K562 (cell line): ENCODE results near the gene USP15. TPM values are rescaled to one million over a fixed set of nuclear protein-coding genes. Genes with fewer than 3 reads are reported as not detected.

Source experiments
- AFF4 ChIP-seq: sonication (generic); formaldehyde crosslinking; IDR thresholded peaks from 2 replicates; pipeline ENCODE4 v1.8.0; 2023; ENCODE audit warnings: mild to moderate bottlenecking, missing genetic modification reagents
- ARHGAP35 ChIP-seq: fragments of 450-650 bp; IDR thresholded peaks from 2 replicates; pipeline ENCODE4 v1.6.1; 2018; ENCODE audit not compliant: partially characterized antibody
- ATF7 ChIP-seq: fragments of 450-650 bp; IDR thresholded peaks from 2 replicates; pipeline ENCODE4 v1.7.1; 2014; ENCODE audit warnings: mild to moderate bottlenecking, moderate library complexity
- ELF1 ChIP-seq: fragments of 200-800 bp; sonication (Bioruptor generic); IDR thresholded peaks from 2 replicates; pipeline ENCODE4 v1.6.1; 2016; ENCODE audit warnings: missing genetic modification characterization, missing compliant biosample characterization
- ELK1 ChIP-seq: sonication (generic); formaldehyde crosslinking; IDR thresholded peaks from 2 replicates; pipeline ENCODE4 v1.8.1; 2022; ENCODE audit warnings: missing genetic modification reagents
- ELK3 ChIP-seq: fragments of 450-650 bp; formaldehyde crosslinking; IDR thresholded peaks from 2 replicates; pipeline ENCODE4 v1.4.0; 2020; ENCODE audit warnings: mild to moderate bottlenecking
- ERF ChIP-seq: fragments of 450-650 bp; formaldehyde crosslinking; IDR thresholded peaks from 2 replicates; pipeline ENCODE4 v1.4.0; 2020; ENCODE audit warnings: mild to moderate bottlenecking, mixed read lengths
- FOXM1 ChIP-seq, 2 experiments: fragments of 450-650 bp in 1 of 2; sonication (generic) in 1 of 2; formaldehyde crosslinking in 1 of 2; IDR thresholded peaks; 2 replicates each; pipeline versions ENCODE4 v1.6.1 to v1.9.0; 2017 to 2022; ENCODE audit warnings: low read depth in 2 of 2, mild to moderate bottlenecking in 2 of 2, missing genetic modification reagents in 1 of 2, moderate library complexity in 1 of 2
- HDAC1 ChIP-seq, 2 experiments: fragments of 450-650 bp; IDR thresholded peaks; 2 replicates each; pipeline ENCODE4 v1.6.1; 2016 to 2017; ENCODE audit warnings: inconsistent platforms in 1 of 2, mild to moderate bottlenecking in 1 of 2, moderate library complexity in 1 of 2
- NCOA1 ChIP-seq: fragments of 450-650 bp; IDR thresholded peaks from 2 replicates; pipeline ENCODE4 v1.6.1; 2016; ENCODE audit warnings: low read depth
- NFRKB ChIP-seq: fragments of 450-650 bp; IDR thresholded peaks from 2 replicates; pipeline ENCODE4 v1.6.1; 2016; ENCODE audit warnings: low read depth
- PKNOX1 ChIP-seq: fragments of 450-650 bp; IDR thresholded peaks from 2 replicates; pipeline ENCODE4 v1.6.1; 2016
- RFX5 ChIP-seq: IDR thresholded peaks from 2 replicates; pipeline ENCODE4 v1.6.1; 2011; ENCODE audit warnings: low read depth, mild to moderate bottlenecking, improper control_type of control experiment, low read length
- SREBF2 ChIP-seq: sonication (generic); formaldehyde crosslinking; IDR thresholded peaks from 2 replicates; pipeline ENCODE4 v1.4.0; 2020; ENCODE audit warnings: mild to moderate bottlenecking, missing genetic modification reagents
- TOE1 ChIP-seq, 2 experiments: fragments of 450-650 bp in 1 of 2; sonication (generic) in 1 of 2; formaldehyde crosslinking in 1 of 2; IDR thresholded peaks; 2 replicates each; pipeline versions ENCODE4 v1.7.1 to v1.8.0; 2016 to 2022; ENCODE audit warnings: borderline replicate concordance in 2 of 2, mild to moderate bottlenecking in 2 of 2, antibody characterized with exemption in 1 of 2, inconsistent platforms in 1 of 2, low read depth in 1 of 2, missing genetic modification reagents in 1 of 2, moderate library complexity in 1 of 2
- VEZF1 ChIP-seq: fragments of 200-800 bp; sonication (Bioruptor generic); IDR thresholded peaks from 2 replicates; pipeline ENCODE4 v1.6.1; 2017; ENCODE audit warnings: missing genetic modification characterization, missing compliant biosample characterization
- ZNF239 ChIP-seq: fragments of 250-450 bp; sonication (Bioruptor Pico); IDR thresholded peaks from 2 replicates; pipeline ENCODE4 v1.4.0; 2020; ENCODE audit warnings: mild to moderate bottlenecking
- ZNF282 ChIP-seq: sonication (generic); formaldehyde crosslinking; IDR thresholded peaks from 2 replicates; pipeline ENCODE4 v1.8.1; 2023; ENCODE audit warnings: missing genetic modification reagents
- polyA plus RNA-seq, 8 experiments: library from polyadenylated mRNA; depleted of rRNA in 4 of 8; stranded (reverse) in 5 of 8; unstranded in 3 of 8; fragments of >200 nt; fragmentation: Nextera tagmentation in 2 of 8; fragmentation: Illumina TruSeq in 1 of 8; extraction: Ambion mirVana in 2 of 8; extraction: Trizol in 1 of 8; gene quantifications; 2 replicates each; pipeline versions ENCODE4 v1.2.1 to v1.2.3, GENCODE V29; 2011 to 2014; ENCODE audit warnings: inconsistent platforms in 1 of 8, missing spikeins in 1 of 8
- total RNA-seq, 7 experiments: library from RNA; depleted of rRNA in 6 of 7; stranded (reverse); fragments of >200 nt in 6 of 7; fragmentation: Illumina TruSeq in 2 of 7; extraction: Trizol in 2 of 7; gene quantifications; 2 replicates each; pipeline versions ENCODE4 v1.2.1 to v1.2.3, GENCODE V29; 2011 to 2021; ENCODE audit warnings: low replicate concordance in 1 of 7

Gene USP15
- total and polyA plus RNA-seq, 9 of the 15 experiments (the other 6 are each of a cell fraction or from before 2014, with no cell fraction given): 140 to 272 (median 182) TPM

GRCh38 chr12:62232143-62232729, 28.0 kb upstream of the USP15 start (continued):
- TF ChIP-seq AFF4 (CRISPR knock-in tag) (no peak), ELK1 (no peak), ELK3 (CRISPR knock-in tag) (no peak), PKNOX1 (peak; percentile 85), NFRKB (0 out of 2 replicates have a peak, but pooled peaks have one; percentile 28), RFX5 (no peak), HDAC1 (IDR thresholded peaks at IDR 0.05) (peak in 1 of 2 experiments; percentile 76; a peak in 2 of 4 replicates), ATF7 (peak; percentile 32; the same call in 1 of the 2 replicates), ZNF282 (CRISPR knock-in tag) (no peak), ZNF239 (CRISPR knock-in tag) (no peak), ERF (CRISPR knock-in tag) (no peak), SREBF2 (CRISPR knock-in tag) (no peak), FOXM1 (IDR thresholded peaks at IDR 0.05; ENCODE audit: low read depth) (peak; percentile 82), FOXM1 (CRISPR knock-in tag; IDR thresholded peaks at IDR 0.05; ENCODE audit: low read depth) (no peak), ARHGAP35 (peak; percentile 46), NCOA1 (peak; percentile 80), TOE1 (IDR thresholded peaks at IDR 0.05; ENCODE audit: borderline replicate concordance) (peak; percentile 51; the same call in 1 of the 2 replicates), TOE1 (CRISPR knock-in tag; IDR thresholded peaks at IDR 0.05; ENCODE audit: borderline replicate concordance, low read depth) (no peak), ELF1 (tag) (peak; percentile 14; the same call in 1 of the 2 replicates), VEZF1 (CRISPR knock-in tag) (no peak)
